HG03066 (cell line): ENCODE measurements around the gene SYNE3.
A peak's percentile ranks its signal among the peaks of the same experiment; 100 is the strongest.

Experiments
- ATAC-seq: cut with Tn5 transposase; IDR thresholded peaks from one replicate; pipeline ENCODE4 v1.9.1; 2021; ENCODE audit warnings: low read depth; ENCODE audit not compliant: unreplicated experiment

SYNE3 gene, protein sequence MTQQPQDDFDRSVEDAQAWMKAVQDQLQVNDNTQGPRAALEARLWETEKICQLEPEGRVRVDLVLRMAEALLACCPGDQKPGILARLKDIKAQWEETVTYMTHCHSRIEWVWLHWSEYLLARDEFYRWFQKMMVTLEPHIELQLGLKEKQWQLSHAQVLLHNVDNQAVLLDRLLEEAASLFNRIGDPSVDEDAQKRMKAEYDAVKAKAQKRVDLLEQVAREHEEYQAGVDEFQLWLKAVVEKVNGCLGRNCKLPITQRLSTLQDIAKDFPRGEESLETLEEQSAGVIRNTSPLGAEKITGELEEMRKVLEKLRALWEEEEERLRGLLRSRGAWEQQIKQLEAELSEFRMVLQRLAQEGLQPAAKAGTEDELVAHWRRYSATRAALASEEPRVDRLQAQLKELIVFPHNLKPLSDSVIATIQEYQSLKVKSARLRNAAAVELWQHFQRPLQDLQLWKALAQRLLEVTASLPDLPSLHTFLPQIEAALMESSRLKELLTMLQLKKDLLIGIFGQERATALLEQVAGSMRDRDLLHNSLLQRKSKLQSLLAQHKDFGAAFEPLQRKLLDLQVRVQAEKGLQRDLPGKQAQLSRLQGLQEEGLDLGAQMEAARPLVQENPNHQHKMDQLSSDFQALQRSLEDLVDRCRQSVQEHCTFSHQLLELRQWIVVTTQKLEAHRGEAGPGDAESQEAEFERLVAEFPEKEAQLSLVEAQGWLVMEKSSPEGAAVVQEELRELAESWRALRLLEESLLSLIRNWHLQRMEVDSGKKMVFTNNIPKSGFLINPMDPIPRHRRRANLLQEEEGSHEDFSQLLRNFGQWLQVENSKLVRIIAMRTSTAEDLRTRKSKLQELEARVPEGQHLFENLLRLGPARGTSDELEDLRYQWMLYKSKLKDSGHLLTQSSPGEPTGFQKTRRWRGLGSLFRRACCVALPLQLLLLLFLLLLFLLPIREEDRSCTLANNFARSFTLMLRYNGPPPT

DNA sequence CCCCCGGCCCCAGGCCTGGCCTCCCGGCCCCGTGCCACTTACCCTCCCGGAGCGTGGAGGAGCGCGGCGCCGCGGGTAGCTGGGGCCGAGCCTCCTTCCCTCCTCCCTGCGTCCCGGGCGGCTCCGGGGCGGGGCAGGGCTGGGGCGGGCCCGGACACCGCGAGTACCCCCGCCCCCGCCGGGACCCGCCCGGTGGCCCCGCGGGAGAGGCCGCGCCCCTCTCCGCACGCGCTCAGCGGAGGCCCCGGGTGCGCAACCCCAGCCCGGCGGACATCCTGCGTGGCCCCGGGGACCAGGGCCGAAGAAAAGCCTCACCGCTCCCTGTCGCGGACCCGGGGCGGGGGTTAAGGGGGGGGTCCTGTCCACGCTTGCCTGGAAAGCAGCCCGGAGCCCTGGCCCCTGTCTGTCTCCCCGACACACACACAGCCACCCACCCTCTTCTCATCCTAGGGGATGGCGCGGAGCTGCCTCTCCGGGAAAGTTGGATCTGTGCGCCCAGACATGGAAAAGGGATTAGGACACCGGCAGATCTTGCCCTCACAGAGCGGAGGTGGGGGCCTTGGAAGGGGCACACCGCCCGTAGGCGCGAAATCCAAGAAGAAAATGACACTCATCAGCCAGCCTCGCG is at the start of gene SYNE3:
Gene SYNE3 (minus strand): TSS at position 97 of the 628 bp plus-strand sequence. CDS start 40,829 bp downstream, outside the sequence.
- ATAC-seq: peak; percentile 48

DNA sequence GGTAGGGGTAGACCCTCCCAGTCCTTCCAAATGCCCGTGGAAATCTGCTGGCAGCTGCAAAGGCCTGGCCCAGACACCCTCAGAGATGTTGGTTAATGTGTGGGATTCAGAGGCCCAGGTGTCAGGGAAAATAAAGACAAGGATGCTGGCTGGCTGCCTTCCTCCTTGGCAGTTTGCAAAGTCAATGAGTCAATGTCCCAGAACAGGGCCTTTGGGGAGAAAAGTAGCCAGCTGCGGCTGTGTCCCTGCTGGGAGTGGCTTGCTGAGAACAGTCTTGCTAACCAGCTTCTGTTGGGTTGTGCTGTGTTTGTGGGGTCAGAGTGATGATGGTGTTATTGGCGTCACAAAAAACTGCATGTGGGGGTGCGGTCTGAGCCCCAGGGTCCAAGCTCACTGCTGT is 47.6 kb upstream of the SYNE3 start:
- ATAC-seq: no peak

DNA sequence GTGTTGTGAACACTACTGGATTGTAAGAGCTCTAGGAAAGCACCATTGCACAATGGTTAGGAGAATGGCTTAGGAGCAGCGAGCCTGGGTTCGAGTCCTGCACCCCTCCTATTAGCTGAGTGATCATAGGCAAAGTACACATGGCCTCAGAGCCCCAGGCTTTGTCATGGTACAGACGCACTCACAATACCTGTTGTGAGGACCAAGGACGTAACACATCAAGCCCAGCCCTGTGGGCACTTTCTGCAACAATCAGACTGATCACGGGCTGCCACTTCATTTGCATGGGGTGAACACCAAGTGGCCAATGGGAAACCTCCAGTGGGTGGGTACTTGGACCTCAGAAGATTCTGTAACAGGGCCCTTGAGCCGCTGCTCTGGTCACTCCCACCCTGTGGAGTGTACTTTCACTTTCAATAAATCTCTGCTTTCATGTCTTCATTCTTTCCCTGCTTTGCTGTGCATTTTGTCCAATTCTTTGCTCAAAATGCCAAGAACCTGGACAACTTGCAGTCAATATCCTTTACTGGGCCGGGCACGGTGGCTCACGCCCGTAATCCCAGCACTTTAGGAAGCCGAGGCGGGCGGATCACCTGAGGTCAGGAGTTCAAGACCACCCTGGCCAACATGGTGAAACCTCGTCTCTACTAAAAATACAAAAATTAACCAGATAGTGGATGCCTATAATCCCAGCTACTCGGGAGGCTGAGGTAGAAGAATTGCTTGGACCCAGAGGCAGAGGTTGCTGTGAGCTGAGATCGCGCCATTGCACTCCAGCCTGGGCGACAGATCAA is 46.6 kb upstream of the SYNE3 start:
- no peak for ATAC-seq

DNA sequence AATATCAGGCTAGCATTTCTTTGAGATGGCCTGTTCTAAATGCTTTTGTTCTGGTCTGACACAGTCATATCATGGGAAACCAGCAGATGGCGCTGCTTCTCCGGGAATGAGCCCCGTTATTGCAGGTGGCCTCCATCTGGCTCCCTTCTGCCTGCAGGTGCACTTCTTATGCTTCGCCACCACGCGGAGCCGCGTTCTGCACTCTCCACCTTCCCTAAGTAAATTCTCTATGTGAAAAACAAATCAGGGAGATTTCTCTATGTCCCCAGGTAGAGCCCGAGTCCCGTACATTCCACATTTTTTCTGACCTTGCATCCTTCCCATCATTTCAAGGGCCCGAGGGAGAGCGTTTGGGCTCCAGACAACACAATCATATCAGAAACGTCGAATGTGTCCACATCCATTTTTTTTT is 44.6 kb upstream of the SYNE3 start:
- ATAC-seq: peak; percentile 82

DNA sequence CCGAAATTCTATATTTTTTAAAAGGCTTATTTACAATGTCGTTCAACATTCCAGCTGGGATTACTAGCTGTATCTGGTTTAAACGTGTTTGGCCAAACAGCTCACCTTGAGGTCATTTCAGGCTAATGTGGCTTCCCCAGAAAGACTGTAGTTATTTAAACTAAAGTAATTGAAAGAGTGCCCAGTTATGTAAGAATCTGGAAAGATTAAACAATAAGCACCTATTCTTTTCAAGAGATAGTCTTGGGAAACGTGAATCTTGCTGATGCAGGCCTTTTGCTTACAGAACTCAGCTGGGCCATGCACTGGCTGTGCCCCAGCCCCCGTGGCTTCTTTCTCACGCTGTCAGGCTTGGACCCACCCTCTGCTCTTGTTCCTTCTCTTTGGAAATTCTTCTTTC is 42.8 kb upstream of the SYNE3 start:
- ATAC-seq: no peak

DNA sequence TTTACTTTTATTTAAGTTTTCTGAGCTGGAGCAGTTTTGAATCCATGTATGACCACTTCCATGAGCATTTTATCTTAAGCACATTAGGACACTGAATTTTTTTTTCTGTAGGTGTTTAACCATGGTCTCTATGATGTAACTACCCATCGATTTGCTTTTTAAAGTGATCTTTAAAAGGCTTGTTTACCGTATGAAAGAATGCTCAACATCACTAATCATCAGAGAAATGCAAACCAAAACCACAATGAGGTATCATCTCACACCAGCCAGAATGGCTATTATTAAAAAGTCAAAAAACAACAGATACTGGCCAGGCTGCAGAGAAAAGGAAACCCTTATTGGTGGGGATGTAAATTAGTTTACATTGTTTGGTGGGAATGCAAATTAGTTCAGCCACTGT is 41.4 kb upstream of the SYNE3 start:
- ATAC-seq: no peak

DNA sequence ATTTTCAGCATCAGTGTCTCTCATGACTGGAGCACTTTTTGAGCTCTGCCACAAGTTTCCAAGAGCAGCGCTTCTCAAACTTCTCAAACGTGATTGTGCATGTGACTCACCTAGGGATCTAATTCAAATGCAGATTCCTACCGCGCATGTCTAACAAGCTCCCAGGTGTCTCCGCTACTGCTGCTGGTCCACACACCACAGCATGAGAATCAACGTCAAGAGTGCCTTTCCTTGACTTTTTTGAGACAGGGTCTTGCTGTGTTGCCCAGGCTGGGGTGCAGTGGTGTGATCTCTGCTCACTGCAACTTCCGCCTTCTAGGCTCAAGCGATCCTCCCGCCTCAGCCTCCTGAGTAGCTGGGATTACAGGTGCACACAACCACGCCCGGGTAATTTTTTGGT is 40.8 kb upstream of the SYNE3 start:
- no peak for ATAC-seq

DNA sequence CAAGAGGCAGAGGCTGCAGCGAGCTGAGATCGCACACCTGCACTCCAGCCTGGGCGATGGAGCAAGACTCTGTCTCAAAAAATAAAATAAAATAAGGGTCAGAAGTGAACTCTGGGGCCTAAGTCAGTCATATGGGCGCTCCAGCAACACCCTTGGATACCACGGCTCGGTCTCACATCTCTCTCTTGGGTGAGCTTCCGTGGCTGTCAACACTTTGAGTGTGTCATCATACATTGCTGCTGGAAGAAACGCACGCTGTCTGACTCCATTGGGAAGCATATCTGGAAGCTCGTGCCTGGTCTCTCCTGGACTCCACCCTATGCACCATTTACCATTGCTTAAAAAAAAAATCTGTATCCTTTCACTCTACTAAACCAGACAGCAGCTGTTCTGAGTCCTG is 38.6 kb upstream of the SYNE3 start:
- no peak for ATAC-seq

DNA sequence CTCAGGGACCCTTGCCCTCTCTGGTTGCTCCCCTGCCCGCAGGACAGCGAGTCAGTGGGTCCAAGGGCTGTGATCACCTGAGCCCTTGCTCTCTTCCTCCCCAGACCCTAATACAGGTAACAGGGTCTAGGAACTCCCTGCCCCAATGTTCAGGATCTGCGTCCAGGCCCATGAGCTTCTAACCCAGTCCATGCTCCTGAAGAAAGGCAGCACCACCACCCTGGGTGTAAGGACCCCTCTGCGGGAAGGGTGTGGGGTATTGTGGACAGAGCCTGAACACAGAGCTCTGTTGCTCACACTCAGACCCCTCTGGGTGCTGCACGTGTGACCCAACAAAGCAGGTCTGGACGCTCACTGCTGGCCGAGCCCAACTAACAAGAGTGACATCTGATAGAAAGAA is 36.7 kb upstream of the SYNE3 start:
- no peak for ATAC-seq

DNA sequence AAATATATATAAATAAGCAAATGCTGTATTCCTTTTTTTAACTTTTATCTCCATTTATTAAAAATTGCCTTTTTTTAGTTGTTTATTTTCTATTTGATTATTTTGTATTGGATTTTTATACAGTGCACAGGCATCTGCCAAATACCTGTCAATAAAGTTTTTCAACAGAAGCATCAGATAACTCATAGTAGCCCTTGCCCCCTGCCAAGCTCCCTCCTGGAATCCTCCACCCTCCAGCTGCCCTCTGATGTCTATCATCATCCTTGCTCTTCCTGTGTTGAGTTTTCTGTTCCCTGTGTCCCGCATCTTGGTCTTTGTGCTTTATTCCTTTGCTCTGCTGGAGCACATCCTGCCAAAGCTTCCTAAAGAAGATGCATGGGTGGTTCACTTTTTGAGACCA is 35.0 kb upstream of the SYNE3 start:
- ATAC-seq: no peak

DNA sequence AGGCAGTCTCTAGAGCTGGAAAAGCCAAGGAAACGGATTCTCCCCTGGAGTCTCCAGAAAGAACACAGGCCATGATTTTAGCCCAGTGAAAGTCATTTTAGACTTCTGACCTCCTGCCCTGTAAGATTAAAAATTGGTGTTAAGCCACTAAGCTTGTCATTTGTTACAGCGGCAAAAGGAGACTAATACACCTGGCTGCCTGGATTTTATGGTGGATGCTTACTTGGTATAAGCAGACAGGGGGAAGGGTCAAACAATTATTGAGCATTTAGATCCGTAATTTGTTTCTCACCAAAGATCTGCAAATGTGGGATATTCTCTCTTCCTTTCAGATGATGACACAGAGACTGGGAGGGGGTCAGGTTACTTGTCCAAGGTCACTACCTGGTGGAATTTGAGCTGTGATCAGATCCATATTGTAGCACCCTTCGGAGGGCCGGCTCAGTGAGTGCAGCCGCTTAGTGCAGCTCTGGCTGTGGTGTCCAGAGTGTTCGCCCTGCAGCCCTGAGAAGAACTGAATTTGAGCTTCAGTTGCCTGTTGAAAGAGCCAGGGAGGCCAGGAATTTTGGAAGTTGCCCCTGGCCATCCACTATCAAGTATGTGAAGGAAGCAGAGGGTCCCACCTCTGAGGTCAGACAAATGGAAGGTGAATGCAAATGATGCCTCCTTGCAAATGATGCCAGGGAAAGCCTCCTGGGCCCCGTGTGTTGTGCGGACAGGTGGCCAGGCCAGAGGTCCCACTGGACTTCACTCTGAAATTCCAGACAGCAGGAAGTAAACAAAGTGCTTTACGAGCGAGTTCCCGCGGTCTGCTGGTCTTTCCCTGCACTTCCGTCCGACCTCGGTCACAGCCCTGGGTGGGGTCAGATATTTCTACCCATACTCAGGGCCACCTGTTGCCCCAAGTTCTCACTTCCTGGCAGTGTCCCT is 33.5 kb upstream of the SYNE3 start:
- ATAC-seq: no peak

DNA sequence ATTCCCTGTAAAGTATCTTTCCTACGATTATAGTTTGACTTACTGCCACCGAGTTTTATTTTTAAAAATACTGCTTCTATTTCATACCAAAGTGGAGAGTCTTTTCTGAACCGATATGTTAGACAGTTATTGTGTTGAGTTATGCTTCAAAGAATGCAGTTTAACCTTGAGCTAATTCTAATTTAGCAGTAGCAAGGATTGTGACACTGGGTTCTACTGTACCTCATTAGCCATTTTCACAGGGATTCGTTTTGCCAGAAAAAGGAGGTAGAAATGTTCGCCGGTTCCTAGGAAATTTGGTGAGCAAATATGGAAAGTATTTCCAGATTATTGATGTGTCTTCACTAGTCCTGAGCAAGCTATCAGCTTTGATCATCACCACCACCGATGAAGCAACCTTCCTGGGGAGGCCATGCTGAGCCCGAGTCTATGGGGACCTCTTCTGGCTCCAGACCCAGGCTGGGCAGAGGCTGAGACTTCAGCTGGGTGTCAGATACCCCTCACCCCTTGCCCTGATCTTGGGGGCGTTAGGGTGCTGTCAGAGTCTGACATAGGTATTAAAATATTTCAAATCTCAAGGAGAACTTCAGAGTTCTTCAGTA is 32.0 kb upstream of the SYNE3 start:
- no peak for ATAC-seq

DNA sequence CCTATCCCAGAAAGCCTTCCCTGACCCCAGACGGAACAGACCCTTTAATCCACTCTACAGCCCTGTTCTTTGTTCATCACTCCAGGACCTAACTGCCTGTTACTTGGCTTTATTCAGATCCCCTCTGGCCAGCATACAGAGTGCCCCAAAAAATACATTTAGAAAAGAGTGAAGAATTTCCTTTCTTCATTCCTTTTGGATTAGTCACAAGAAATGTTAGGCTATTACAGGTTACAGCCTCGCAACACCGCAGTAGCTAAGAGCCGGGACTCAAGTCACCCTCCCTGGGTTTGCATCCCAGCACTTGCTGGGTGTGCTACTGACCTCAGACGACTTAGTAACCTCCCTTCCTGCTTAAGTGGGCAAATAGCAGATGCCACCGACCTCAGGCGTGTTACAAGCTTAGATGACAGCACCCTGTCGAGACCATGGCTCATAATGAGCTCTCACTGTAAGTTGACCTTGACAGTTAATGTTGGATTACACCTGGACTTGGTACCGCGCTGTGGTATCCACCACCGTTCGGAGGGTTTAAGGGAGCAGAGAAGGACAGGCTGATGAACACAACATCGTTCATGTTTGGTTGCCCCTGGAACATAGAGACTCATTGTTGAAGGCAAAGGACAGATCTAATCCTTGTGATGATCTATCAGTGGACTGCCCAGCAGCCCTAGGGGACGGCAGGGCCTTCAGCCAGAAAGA is 31.3 kb upstream of the SYNE3 start:
- ATAC-seq: no peak

DNA sequence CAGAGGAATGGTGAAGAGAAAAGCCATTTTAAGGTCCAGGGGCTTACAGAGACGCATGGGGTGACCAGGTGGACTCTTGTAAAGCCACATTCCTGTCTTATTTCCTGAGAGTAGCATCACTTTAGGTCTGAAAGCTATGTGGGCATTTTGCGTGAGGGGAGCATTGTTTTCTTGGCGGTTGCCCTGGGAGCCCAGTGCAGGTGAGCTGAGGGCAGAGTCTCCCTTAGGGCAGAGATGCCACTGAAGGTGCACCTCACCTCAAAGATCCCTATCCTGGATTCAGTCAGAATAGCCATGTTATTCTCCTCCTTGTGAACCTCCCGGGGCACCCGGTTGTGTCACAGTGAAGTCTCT is 30.8 kb upstream of the SYNE3 start:
- no peak for ATAC-seq

DNA sequence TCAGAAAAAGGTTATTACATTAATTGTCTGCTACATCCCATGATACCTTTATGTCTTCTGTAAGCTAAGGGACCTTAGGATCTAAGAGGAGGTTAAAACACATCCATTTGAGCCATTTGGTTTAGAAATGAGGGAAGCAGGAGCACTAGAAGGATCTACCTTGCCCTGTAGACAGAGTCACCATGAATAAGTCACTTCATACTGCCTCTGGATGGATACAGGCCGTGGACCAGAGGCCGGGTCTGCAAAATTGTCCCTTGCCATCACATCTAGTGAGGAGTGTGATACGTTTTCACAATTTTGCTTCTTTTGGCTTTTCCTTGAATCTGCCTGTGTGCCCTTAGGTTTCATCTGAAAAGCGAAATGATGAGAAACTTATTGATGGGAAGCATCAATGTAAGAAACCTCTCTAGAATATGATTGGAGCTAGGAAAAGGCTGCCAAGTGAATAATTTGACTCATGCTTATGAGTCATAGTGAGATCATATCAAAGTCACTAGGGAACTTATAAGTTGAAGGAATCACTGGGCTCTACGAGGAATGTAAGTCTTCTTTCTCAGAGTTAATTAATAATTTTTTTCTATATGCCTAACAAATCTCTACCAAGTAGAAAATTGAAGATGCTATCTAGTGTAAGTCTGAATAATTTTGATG is 29.2 kb upstream of the SYNE3 start:
- ATAC-seq: no peak

DNA sequence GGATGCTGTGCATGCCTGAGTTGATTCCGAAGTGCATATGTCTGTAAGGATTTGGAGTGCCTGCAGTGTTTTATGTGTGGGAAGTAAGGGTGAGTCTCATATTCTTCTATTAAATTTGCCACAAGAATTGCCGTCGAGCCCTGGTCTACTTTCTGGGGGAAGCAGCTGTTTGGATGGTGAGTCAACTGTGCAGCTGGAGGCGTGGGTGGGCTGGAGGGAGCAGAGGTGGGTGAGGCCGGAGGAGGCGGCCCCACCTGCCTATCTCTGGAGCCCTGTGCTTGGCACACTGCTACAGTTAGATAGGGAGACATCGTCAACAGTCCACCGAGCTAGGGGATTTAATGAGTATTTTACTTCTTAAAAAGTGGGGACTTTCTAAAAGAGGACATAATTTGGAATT is 28.1 kb upstream of the SYNE3 start:
- no peak for ATAC-seq

DNA sequence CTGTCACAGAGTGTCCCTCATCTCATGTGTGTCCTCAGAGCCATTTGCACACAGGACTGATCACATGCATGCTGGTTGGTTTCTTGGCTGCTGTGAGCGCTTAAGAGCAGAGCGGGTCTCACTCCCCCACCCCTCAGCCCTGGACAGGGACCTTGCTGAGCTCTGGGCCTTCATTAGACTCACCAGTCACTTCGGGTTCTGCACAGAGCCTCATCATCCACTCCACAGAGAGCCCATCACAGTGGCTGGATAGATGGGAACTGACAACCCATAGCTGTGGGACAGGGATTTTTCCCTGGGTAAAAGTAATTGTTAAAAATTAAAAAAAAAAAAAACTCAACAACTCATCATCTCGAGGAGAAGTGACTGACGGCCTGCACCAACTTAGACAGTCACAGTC is 26.6 kb upstream of the SYNE3 start:
- ATAC-seq: no peak
